ENCODE data around the gene CKLF.

- TF ChIP-seq, protein P1, sequence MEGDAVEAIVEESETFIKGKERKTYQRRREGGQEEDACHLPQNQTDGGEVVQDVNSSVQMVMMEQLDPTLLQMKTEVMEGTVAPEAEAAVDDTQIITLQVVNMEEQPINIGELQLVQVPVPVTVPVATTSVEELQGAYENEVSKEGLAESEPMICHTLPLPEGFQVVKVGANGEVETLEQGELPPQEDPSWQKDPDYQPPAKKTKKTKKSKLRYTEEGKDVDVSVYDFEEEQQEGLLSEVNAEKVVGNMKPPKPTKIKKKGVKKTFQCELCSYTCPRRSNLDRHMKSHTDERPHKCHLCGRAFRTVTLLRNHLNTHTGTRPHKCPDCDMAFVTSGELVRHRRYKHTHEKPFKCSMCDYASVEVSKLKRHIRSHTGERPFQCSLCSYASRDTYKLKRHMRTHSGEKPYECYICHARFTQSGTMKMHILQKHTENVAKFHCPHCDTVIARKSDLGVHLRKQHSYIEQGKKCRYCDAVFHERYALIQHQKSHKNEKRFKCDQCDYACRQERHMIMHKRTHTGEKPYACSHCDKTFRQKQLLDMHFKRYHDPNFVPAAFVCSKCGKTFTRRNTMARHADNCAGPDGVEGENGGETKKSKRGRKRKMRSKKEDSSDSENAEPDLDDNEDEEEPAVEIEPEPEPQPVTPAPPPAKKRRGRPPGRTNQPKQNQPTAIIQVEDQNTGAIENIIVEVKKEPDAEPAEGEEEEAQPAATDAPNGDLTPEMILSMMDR (IDR thresholded peaks at IDR 0.05), result no peak
- TF ChIP-seq POLR2A (IDR thresholded peaks at IDR 0.05), result no peak
These were observed 38.6 kb downstream of the CKLF start for GRCh38 chr16:66591018-66591417.
